Motor neuron (in vitro differentiated cells): ENCODE measurements around the gene KCNA5. TPM values are rescaled to one million over a fixed set of nuclear protein-coding genes. Genes with fewer than 3 reads are reported as not detected.
A peak's percentile ranks its signal among the peaks of the same experiment; 100 is the strongest.

Experiments used
- ATAC-seq, 8 experiments: fragments of 200-7000 bp; cut with Tn5 transposase; replicated peaks in 6 of 8; 2 replicates each; pipeline ENCODE4 v1.8.0; 2021; ENCODE audit warnings: mild to moderate bottlenecking in 8 of 8, moderate library complexity in 8 of 8
- H3K27ac ChIP-seq, 2 donors: fragments of 250-450 bp; sonication (Bioruptor Pico); 2 replicates each; pipeline ENCODE4 v1.9.0; 2021; ENCODE audit warnings: antibody characterized with exemption in 2 of 2, mild to moderate bottlenecking in 2 of 2, moderate library complexity in 1 of 2
- H3K4me1 ChIP-seq, 2 donors: fragments of 250-450 bp; sonication (Bioruptor Pico); replicated peaks in 1 of 2; 2 replicates each; pipeline ENCODE4 v1.6.1; 2021; ENCODE audit warnings: antibody characterized with exemption in 2 of 2, mild to moderate bottlenecking in 2 of 2, moderate library complexity in 1 of 2
- H3K4me3 ChIP-seq, 5 donors: fragments of 250-450 bp; sonication (Bioruptor Pico); 2 replicates each; pipeline ENCODE4 v1.9.0; 2021; ENCODE audit warnings: antibody characterized with exemption in 5 of 5, mild to moderate bottlenecking in 5 of 5, moderate library complexity in 4 of 5
- WGBS, 10 experiments: fragments of 450-650 bp; shearing (Covaris generic); methylation state at CpG; one replicate each; pipeline ENCODE4 v1.0.0; 2022; 5-methylcytosine and 5-hydroxymethylcytosine counted together
- in situ Hi-C, 9 experiments: fragments of 400-800 bp; cut with MboI; loops; one replicate each; pipeline ENCODE4 v1.15.0; 2021; ENCODE audit warnings: low sequenced_read_pairs in 9 of 9, low pct_unique_long_range_greater_than_20kb in 2 of 9; ENCODE audit not compliant: unreplicated experiment in 9 of 9
- total RNA-seq, 8 experiments: library from RNA; unstranded; fragments of 300-600 nt; gene quantifications; 2 replicates each; pipeline versions ENCODE4 v1.2.3 to v1.2.4, GENCODE V29; 2022

KCNA5 gene
- total RNA-seq, 8 experiments from 2014 or later: 0.13 to 2.0 (median 0.50) TPM; not detected in 1

DNA sequence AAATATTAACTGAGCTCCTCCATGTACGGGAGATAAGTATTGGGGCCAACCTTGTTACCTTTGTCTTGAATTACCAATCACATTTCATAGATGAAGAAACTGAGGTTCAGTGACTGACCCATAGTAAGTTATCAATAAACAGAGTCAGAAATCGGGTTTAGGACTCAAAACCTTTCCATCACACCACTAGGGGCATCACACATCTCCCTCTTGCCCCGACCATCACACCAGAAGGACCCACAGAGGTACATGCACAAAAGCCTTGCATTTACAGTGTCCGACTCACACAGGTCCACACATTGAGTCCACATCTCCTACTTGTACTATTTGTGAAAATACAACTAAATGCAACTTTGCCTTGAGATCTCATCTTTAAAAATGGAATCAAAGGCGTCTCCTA is 29.4 kb downstream of the KCNA5 start:
- 20 to 90% (median 58%) methylated on average over 1 to 4 of the region's 5 CpGs; no CpG with 5 or more reads in 3 of the 10 experiments for WGBS, 10 experiments
- in situ Hi-C loops: no loop called here
- ATAC-seq: no peak
- Histone ChIP-seq H3K4me1 (peaks cover 5 to 7% of the 10 kb centered on the region in 2 donors), H3K4me3 (no peak overlapping the region), H3K27ac (no peak overlapping the region)

- ATAC-seq: peak in 1 of 8 experiments; percentile 36
- Histone ChIP-seq H3K4me3 (no peak overlapping the region), H3K27ac (no peak overlapping the region), H3K4me1 (peaks cover 5 to 10% of the 10 kb centered on the region in 2 donors)
- in situ Hi-C loops: no loop called here
- 11 to 60% (median 50%) methylated on average over 1 of the region's 1 CpG; no CpG with 5 or more reads in 7 of the 10 experiments for WGBS, 10 experiments
Measured at GRCh38 chr12:5073853-5074252, 30.2 kb downstream of the KCNA5 start.

DNA sequence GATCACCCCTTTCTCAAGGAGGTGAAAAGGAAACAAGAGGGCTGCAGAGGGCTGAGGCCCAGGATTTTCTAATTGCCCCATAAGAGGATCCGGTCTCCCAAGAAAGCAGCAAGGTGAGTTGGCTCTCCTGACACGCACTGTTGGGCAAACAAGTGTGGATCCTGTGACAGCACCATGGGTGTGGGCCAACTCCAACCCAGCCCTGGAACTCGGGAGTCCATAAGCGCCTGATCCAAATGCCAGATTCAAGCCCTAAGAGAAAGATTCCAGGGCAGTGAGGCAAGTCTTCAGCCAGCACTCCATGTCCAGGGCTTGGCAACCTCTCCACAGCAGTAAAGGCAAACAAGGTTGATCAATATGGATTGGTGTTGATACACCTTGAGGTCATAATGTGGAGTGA is 33.1 kb downstream of the KCNA5 start:
- peaks cover 5 to 11% of the 10 kb centered on the region in 2 donors for H3K4me1 ChIP-seq
- no peak overlapping the region for H3K4me3 ChIP-seq
- 38 to 93% (median 54%) methylated on average over 1 to 4 of the region's 4 CpGs; no CpG with 5 or more reads in 5 of the 10 experiments for WGBS, 10 experiments
- no peak overlapping the region for H3K27ac ChIP-seq
- ATAC-seq: no peak
- in situ Hi-C loops: no loop called here

DNA sequence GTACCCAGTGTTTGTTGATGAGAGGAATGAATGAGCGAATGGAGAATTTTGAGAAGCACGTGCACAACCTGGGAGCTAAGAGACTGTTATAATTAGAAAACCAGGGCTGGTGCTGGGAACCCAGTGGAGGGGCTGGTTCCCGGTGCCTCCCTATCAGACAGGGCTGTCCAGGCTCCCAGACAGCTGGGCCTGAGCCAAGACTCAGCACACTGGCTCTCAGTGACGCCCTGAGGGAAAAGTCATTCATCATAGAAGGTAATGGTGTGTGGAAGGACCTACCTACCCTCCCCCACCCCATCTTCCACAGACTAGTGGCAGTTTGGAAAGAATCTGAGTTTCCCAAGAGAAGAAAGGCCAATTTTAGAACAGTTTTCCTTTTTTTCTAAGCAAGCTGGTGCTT is 34.7 kb downstream of the KCNA5 start:
- H3K4me1 ChIP-seq: peaks cover 5 to 11% of the 10 kb centered on the region in 2 donors
- WGBS, 10 experiments: 72 to 93% (median 84%) methylated on average over 1 to 3 of the region's 4 CpGs; no CpG with 5 or more reads in 6 of the 10 experiments
- H3K4me3 ChIP-seq: no peak overlapping the region
- in situ Hi-C loops: no loop called here
- ATAC-seq: peak; percentile 57 to 99 (median 85)
- no peak overlapping the region for H3K27ac ChIP-seq

DNA sequence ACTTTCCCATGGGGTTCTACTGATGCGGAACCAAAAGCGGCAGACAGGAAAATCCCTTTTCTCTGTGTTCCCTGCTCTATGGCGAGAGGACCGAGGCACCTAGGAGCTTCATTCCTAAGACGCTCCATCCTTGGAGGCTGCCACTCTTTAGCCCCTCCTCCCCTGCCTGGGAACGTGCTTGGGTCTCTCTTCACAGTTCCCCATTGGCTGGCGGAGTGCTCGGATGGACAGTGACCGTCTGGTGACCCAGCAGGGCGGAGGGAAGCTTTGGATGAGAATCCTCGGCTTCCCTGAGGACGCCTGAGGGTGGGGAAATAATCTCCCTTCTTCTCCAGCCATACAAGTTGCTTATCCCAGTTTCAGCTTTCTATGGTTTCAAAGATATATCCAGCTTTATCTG is 37.3 kb downstream of the KCNA5 start:
- Histone ChIP-seq H3K27ac (no peak overlapping the region), H3K4me3 (no peak overlapping the region), H3K4me1 (peaks cover 5 to 11% of the 10 kb centered on the region in 2 donors)
- in situ Hi-C loops: loop anchor here in 1 of 9 experiments (10.0 kb wide), 1 partner anchor 56 kb away; no protein-coding TSS in a partner anchor
- WGBS, 10 experiments: 17 to 100% (median 64%) methylated on average over 1 to 7 of the region's 12 CpGs; no CpG with 5 or more reads in 3 of the 10 experiments
- ATAC-seq: peak in 2 of 8 experiments; percentile 12 to 57

DNA sequence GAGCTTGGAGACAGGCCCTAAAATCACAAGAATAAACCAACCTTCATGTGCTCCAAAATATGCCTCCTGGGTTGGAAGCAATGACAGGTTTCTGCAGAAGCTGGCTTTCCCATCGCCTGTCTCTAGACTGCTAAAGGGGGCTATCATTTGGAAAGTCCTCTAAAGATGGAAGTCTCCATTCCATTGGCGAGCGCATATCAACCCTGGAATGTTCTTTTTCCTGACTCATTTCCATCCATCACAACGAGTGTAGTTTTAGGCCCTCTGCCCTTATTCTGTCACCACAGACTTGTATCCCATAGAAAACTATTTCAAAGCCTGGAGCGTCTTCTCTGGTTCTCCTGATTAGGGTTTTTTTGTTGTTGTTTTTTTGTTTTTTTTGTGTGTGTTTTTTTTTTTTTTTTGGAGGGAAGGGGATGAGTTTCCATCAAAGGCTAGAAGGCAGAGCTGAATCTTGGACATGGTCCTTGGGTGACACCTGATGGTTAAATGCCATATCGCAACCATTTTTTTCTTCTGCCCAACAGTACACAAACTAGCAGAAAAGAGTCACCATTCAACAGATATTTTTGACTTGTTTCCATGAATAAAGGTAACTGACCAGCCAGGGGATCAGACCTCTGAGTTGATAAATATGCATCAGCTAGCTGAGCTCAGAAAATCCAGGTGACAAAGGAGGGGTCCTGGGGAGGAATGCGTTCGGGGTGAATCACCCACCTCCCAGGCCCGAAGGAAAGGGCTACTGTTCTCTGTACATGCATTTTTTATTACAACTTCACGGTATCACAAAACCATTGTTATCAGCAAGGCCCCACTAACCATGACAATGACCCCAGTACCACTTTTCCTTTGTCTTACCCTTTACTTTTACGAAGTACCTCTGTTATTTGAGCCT is 40.5 kb downstream of the KCNA5 start:
- Histone ChIP-seq H3K4me3 (no peak overlapping the region), H3K27ac (no peak overlapping the region), H3K4me1 (no peaks in the 10 kb centered on the region)
- in situ Hi-C loops: loop anchor here in 1 of 9 experiments (10.0 kb wide), 1 partner anchor 59 kb away; no protein-coding TSS in a partner anchor
- 15 to 87% (median 53%) methylated on average over 2 to 8 of the region's 11 CpGs for WGBS, 10 experiments
- peak; percentile 48 to 71 (median 58) for ATAC-seq

GRCh38 chr12:5085896-5086295 is 42.2 kb downstream of the KCNA5 start:
- H3K4me3 ChIP-seq: no peak overlapping the region
- no peak for ATAC-seq
- in situ Hi-C loops: loop anchor here in 2 of 9 experiments (5.0 to 10.0 kb wide), 2 partner anchors 61 to 69 kb away; no protein-coding TSS in a partner anchor
- 0 to 80% (median 43%) methylated on average over 1 to 3 of the region's 3 CpGs; no CpG with 5 or more reads in 2 of the 10 experiments for WGBS, 10 experiments
- no peaks in the 10 kb centered on the region for H3K4me1 ChIP-seq
- no peak overlapping the region for H3K27ac ChIP-seq

GRCh38 chr12:5087831-5088554 is 44.3 kb downstream of the KCNA5 start:
- Histone ChIP-seq H3K4me1 (no peaks in the 10 kb centered on the region), H3K4me3 (no peak overlapping the region), H3K27ac (no peak overlapping the region)
- WGBS, 10 experiments: 40 to 100% (median 78%) methylated on average over 1 to 6 of the region's 16 CpGs; no CpG with 5 or more reads in 2 of the 10 experiments
- peak in 1 of 8 experiments; percentile 47 for ATAC-seq
- in situ Hi-C loops: loop anchor here in 2 of 9 experiments (5.0 to 10.0 kb wide), 2 partner anchors 63 to 71 kb away; no protein-coding TSS in a partner anchor

- Histone ChIP-seq H3K4me1 (no peaks in the 10 kb centered on the region), H3K4me3 (no peak overlapping the region), H3K27ac (no peak overlapping the region)
- in situ Hi-C loops: loop anchor here in 2 of 9 experiments (5.0 to 10.0 kb wide), 2 partner anchors 64 to 71 kb away; no protein-coding TSS in a partner anchor
- peak in 2 of 8 experiments; percentile 70 to 86 for ATAC-seq
- WGBS, 10 experiments: 0 to 100% (median 55%) methylated on average over 1 to 14 of the region's 18 CpGs; no CpG with 5 or more reads in 6 of the 10 experiments
Measured at GRCh38 chr12:5088586-5089264, 45.0 kb downstream of the KCNA5 start.

DNA sequence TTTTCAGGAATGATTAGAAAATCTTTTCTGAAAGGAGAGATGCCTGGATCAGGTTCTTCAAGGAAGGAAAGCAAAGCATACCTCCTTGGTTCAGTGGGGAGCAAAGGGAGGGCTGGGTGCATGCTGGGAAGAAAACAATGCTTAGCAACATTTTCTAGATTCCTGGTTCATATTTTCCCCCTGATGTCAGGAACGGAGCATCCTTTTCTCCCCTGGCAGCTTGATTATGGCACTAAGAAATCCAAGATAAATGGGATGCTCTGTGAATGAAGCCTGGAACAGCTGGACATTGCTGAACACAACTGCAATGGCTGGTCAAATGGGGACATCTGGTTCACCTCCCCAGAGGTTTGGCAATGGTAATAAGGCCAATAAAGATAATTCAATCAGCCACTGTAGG is 50.9 kb downstream of the KCNA5 start:
- Histone ChIP-seq H3K27ac (no peak overlapping the region), H3K4me1 (no peaks in the 10 kb centered on the region), H3K4me3 (no peak overlapping the region)
- in situ Hi-C loops: no loop called here
- ATAC-seq: no peak
- WGBS, 10 experiments: 0 to 80% (median 20%) methylated on average over 1 of the region's 1 CpG; no CpG with 5 or more reads in 7 of the 10 experiments

DNA sequence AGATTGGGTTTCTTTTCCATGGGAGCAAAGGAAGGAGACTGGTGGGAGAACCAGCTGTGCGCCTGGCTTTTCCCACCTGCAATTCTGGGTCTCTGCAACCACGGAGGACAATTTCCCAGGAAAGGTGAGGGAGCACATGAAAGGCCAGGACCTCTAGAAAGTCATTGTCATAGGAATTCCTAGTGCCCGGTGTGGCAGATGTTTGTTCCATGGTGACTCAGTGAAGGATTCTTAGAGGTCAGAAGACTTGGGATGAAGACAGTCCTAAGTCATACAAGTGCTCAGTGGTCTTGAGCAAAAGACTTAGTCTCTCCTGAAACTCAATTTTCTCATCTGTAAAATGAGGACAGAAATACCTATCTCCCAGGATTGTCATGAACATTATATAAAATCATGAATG is 51.3 kb downstream of the KCNA5 start:
- 10 to 100% (median 64%) methylated on average over 1 to 3 of the region's 3 CpGs; no CpG with 5 or more reads in 3 of the 10 experiments for WGBS, 10 experiments
- in situ Hi-C loops: no loop called here
- H3K4me1 ChIP-seq: no peaks in the 10 kb centered on the region

More for the DNA sequence above, 51.3 kb downstream of the KCNA5 start:
- H3K4me3 ChIP-seq: no peak overlapping the region
- no peak for ATAC-seq
- H3K27ac ChIP-seq: no peak overlapping the region
